Epithelial cell of esophagus (primary cell): ENCODE measurements around the gene ABHD16B.
A peak's percentile ranks its signal among the peaks of the same experiment; 100 is the strongest.

Source experiments
- DNase-seq: peaks from one replicate; pipeline ENCODE4 v3.0.0; 2010; ENCODE audit warnings: low read depth
- H3K4me3 ChIP-seq: 2 replicates; pipeline ENCODE4 v1.5.1; 2011; ENCODE audit warnings: mild to moderate bottlenecking, low read length, control low read depth
- CTCF ChIP-seq: IDR thresholded peaks from 2 replicates; pipeline ENCODE4 v1.5.1; 2011; ENCODE audit warnings: low read depth, mild to moderate bottlenecking, low read length, control low read depth, inconsistent platforms; ENCODE audit not compliant: insufficient read depth; ENCODE audit errors: missing control alignments

The ABHD16B gene

GRCh38 chr20:63886921-63887320 is 25.6 kb downstream of the ABHD16B start:
- no peak overlapping the region for H3K4me3 ChIP-seq
- no peak for DNase-seq
- TF ChIP-seq CTCF = no peak

GRCh38 chr20:63889241-63890200 is 28.2 kb downstream of the ABHD16B start:
- peak; percentile 94 for DNase-seq

GRCh38 chr20:63890201-63890576 is 28.9 kb downstream of the ABHD16B start:
- TF ChIP-seq CTCF = no peak
- no peak overlapping the region for H3K4me3 ChIP-seq
- DNase-seq = peak; percentile 66

More at GRCh38 chr20:63889241-63890200, 28.2 kb downstream of the ABHD16B start:
- TF ChIP-seq CTCF = no peak
- H3K4me3 ChIP-seq = no peak overlapping the region

GRCh38 chr20:63890616-63891015 is 29.3 kb downstream of the ABHD16B start:
- TF ChIP-seq CTCF = no peak
- H3K4me3 ChIP-seq = no peak overlapping the region
- no peak for DNase-seq

- no peak for TF ChIP-seq CTCF
- H3K4me3 ChIP-seq = no peak overlapping the region
- no peak for DNase-seq
Measured at GRCh38 chr20:63891061-63892002, 30.0 kb downstream of the ABHD16B start.

GRCh38 chr20:63892402-63892801 is 31.1 kb downstream of the ABHD16B start:
- no peak for DNase-seq
- H3K4me3 ChIP-seq = no peak overlapping the region
- no peak for TF ChIP-seq CTCF
